Measurements from ENCODE around the gene SLC18A3. TPM values are rescaled to one million over a fixed set of nuclear protein-coding genes. Genes with fewer than 3 reads are reported as not detected.

SLC18A3 gene
- not detected in 2 replicates for total RNA-seq (2014; rRNA removed; shearing (Covaris generic))

DNA sequence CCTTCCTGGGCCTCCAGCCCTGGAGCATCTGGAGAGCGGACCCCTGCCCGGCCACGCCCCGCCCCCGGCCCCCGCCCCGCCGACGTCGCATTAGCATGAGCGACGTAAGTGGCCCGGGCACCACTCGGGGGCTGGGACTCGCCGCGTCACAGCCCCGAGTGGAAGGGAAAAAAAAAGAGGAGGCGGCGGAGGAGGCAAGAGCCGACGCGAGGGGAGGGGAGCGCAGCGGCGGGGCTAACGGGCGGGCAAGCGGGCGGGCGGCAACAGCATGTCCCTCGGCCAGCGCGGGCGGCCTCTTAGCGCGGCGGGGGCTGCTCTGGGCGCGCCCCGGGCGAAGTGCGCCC lies at the start of gene SLC18A3:
Gene SLC18A3 (plus strand): TSS at position 197 of the 344 bp plus-strand sequence. CDS start 431 bp downstream, outside the sequence.
- no peak for DNase-seq (ENCODE audit: low read depth)

DNA sequence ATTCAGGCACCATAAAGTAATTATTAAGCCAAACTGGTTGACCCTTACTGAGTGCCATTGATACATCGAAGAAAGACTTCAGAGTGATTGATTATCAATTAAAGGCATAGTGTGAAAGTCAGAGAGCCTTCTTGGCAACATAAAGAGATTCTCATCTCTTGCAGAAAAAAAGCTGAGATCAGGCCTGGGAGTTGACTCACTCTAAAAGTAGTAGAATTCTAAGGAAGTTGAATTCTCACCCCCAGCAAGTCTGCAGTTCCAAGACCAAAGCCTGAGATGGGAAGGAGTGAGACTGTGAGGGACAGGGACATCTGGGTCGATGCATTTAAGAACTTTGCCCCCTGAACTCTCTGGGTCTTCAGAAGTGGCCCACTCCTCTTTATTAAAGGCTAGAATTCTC lies 49.6 kb upstream of the SLC18A3 start:
- DNase-seq (ENCODE audit: low read depth): no peak

DNA sequence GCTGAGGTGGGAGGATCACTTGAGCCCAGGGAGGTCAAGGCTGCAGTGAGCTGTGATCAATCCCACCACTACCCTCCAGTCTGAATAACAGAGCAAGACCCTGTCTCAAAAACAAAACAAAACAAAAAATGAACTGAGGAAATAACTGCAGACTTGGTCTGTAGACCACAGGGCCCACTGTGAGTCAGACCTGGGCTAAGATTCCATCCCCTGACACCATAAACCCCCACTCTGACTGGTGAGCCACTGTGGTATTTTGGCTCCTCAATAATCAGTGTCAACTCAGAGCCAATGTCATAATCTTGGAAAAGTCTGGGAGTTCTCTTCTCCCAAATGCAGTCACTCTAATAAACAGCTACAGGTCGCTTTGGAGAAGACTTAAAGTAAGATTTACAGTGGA lies 47.2 kb upstream of the SLC18A3 start:
- peak; percentile 68 for DNase-seq (ENCODE audit: low read depth)

DNA sequence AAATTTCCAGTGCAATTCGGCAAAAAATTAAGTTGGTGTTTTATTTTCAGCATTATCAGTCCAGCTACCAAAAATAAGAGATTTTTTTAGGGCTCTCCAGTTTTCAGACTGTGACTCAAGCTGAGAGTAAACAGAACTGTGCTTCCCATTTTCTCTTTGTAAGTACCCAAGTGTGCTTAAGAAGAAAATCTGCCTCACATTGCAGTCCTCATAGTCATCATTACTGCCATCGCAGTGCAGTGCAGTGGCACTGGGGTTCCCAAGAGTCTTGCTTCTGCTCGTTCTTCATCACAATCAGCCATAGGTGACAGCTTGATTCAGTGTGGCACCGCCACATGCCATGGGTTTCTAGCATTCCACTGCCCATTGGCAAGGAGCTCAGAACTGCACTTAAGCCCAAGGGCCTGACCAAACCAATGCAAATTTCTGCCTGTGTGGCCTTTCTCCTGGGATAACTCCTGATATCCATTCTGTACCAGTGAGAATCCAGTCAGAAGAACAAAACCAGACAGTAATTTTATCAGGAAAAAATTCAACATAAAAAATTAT lies 45.6 kb upstream of the SLC18A3 start:
- DNase-seq (ENCODE audit: low read depth): peak; percentile 51

DNA sequence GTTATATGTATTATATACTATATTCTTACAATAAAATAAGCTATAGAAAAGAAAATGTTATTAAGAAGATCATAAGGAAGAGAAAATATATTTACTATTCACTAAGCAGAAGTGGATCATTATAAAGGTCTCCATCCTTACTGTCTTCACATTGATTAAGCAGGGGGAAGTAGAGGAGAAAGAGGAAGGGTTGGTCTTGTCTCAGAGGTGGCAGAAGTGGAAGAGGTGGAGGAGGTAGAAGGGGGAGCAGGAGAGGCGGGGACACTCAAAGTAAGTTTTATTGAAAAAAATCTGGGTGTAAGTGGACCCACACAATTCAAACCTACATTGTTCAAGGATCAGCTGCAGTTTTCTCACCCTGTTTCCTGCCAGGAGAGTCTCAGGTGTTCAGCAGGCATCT lies 42.3 kb upstream of the SLC18A3 start:
- no peak for DNase-seq (ENCODE audit: low read depth)

DNA sequence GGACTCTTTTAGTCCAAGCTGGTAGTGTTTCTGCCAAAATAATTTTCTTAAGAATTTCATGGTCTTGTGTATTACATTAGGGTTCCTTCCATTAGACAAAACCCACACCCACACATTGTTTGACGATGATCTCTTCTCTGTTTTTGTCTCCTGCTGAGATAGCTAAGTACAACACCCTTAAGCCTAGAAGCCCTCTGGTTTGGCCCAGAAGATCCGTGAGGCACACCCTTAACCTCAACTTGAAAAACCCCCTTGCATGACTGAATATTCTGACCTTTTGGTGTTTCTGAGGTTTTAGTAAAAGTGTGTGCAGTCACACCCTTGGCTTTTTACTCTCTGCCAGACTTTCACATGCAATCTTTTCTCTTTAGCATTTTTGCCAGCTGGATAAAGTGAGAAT lies 41.9 kb upstream of the SLC18A3 start:
- DNase-seq (ENCODE audit: low read depth): peak; percentile 83

DNA sequence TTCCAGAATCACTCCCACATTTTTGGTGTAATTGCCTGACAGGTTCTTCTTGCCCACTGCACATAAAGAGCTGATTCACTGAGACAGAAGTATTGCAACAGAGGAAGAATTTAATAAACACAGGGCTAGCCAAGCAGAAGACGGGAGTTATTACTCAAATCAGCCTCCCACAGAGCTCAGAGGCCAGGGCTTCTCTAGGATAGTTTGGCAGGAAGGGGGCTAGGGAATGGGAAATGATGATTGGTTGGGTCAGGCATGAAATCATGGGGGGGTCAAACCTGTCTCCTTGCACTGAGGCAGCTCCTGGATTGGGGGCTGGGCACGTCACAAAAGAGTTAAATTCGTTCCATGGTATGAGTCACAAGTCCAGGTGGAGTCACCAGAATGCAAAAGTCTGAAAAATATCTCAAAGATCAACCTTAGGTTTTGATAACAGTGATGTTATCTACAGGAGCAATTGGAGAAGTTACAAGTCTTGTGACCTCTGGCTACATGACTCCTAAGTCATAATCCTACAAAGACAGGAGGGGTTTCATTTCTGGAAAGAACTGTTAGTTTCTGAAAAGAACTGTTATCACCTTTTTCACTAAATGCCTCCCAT lies 41.0 kb upstream of the SLC18A3 start:
- peak; percentile 89 for DNase-seq (ENCODE audit: low read depth)

DNA sequence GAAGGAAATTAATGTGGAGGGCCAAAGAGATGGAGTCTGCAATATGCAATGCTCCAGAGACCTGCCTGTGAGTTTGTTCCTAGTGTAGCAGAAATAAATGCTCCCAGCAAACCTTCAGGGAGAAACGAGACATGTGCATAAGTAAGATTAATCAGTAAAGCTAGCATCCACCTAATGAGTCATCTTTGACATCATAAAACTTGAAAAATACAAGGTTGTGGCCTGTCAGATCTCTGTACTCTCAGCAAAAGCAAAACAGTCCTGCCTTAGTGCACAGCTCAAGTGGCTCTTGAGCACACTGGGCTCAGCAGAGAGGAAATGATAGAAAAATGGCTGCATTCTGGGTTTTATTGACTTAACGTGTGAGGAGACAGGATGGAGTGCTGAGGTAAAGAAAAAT lies 38.7 kb upstream of the SLC18A3 start:
- DNase-seq (ENCODE audit: low read depth): peak; percentile 64

DNA sequence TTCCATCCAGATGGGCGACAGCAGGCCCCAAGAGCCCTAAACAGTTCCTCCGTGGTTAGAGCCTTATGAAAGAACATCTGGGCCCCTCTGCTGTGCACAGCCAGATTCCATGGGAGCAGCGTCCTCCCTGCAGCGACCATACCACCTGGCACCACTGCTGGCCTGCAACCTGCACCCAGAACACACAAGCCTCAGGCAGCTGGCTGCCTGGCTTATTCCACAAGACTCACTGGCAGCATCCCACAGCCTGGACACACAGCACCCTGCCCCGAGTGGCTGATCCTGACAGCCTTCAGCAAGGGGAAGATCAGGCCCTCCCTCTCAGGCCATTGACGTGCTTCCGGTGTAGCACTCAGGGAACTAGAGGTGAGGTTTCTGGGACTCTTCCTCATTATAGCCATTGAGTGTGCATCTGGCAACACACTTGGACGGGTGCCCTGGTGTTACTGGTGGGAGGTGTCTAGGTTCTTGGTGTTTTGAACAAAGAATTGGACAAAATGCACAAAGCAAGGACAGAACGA lies 37.5 kb upstream of the SLC18A3 start:
- no peak for DNase-seq (ENCODE audit: low read depth)

DNA sequence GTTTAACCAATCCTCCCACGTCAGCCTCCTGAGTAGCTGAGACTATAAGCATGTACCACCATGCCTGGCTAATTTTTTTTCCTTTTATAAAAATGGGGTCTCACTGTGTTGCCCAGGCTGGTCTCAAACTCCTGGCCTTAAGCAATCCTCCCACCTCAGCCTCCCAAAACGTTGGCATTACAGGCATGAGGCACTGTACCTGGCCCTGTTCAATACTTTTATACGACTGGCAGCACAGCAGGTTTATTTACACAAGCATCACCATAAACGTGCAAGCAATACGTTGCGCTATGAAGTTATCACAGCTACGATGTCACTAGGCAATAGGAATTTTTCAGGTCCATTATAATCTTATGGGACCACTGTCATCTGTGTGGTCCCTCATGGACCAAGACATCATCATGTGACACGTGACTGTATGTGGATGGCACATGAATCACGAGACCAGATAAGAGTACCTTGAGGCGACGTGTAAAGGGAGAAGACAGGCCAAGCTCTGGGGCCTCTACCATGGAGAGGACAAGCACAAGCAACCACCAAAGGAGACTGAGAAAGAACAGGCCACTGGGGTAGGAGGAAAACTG lies 34.5 kb upstream of the SLC18A3 start:
- no peak for DNase-seq (ENCODE audit: low read depth)

DNA sequence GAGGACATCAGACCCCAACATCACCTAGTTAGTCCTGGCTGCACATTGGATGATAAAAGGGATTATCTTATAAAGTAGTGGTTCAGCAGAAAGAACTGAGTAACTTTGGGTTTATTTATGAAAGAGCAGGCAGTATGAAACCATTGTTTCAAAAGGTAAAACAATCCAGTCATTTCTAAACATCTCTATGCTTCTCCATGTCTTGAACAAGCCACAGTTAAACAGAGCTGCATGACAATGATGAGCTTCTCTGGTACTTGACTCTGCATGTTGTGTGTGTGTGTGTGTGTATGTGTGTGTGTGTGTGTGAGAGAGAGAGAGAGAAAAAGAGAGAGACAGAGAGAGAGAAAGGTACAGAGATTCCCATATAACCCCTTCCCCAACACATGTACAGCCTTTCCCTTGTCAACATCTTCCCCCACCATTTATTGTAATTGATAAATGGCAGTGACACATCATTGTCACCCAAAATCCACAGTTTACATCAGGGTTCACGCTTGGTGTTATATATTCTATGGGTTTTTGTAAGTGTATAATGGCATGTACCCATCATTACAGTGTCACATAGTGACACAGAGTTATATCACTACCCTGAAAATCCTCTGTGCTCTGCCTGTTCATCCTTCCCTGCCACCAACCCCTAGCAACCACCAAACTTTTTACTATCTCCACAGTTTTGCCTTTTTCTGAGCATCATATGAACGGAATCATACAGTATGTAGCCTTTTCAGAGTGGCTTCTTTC lies 32.8 kb upstream of the SLC18A3 start:
- DNase-seq (ENCODE audit: low read depth): no peak

DNA sequence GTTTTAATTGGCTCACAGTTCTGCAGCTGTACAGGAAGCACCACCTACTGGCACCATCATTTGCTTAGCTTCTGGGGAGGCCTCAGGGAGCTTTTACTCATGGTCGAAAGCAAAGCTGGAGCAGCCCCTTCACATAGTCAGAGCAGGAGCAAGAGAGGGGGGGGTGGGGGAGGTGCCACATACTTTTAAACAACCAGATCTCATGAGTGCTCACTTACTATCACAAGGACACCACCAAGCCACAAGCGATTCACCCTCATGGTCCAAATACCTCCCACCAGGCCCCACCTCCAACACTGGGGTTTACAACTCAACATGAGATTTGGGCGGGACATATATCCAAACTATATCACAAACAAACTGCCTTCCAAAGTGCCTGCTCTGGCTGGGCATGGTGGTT lies 31.7 kb upstream of the SLC18A3 start:
- no peak for DNase-seq (ENCODE audit: low read depth)

DNA sequence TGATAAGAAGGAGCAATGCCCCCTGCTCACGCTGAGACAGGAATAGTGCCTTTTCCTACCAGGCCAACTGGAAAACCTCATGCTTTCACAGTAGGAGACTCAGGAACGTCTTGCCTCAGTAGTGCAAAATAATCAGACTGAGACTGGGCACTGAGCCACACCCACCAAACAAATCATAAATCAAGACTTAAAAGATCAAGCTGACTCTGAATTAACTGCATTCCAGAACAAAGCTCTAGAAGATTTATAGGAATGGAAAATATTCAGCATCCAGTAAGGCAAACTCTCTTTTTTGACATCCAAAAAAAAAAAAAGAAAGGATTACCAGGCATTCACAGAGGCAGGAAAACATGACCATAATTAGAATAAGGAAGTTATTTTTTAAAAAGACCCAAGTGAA lies 30.5 kb upstream of the SLC18A3 start:
- DNase-seq (ENCODE audit: low read depth): peak; percentile 70

DNA sequence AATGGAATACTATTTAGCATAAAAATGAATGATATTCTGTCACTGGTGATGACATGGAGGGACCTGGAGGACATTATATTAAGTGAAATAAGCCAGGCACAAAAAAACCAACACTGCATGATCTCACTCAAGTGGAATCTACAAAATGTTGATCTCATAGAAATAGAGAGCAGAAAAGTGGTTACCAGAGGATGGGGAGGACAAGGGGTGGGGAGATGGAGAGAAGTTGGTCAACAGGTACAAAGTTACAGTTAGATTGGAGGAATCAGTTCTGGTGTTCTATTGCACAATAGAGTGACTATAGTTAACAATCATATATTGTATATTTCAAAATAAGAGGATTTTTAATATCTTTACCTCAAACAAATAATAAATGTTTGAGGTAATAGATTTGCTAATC lies 24.7 kb upstream of the SLC18A3 start:
- DNase-seq (ENCODE audit: low read depth): peak; percentile 68

DNA sequence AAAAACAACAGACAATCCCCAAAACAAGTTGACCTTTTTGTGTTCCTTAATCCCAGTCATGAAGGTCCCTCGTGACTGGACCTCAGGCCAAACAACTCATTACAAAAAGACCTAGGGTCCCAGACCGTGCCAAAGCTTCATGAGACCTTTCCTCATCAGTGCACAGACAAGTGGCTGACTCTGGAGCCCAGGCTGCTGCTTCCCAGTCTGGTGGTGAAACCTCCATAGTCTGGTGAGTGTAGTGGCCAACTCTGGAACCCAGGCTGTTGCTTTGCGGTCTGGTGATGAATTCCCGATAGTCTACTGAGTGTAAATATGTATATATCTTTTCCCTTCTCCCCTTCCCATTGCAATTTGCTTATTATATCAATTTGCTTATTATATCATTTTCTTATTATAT lies 22.1 kb upstream of the SLC18A3 start:
- no peak for DNase-seq (ENCODE audit: low read depth)

DNA sequence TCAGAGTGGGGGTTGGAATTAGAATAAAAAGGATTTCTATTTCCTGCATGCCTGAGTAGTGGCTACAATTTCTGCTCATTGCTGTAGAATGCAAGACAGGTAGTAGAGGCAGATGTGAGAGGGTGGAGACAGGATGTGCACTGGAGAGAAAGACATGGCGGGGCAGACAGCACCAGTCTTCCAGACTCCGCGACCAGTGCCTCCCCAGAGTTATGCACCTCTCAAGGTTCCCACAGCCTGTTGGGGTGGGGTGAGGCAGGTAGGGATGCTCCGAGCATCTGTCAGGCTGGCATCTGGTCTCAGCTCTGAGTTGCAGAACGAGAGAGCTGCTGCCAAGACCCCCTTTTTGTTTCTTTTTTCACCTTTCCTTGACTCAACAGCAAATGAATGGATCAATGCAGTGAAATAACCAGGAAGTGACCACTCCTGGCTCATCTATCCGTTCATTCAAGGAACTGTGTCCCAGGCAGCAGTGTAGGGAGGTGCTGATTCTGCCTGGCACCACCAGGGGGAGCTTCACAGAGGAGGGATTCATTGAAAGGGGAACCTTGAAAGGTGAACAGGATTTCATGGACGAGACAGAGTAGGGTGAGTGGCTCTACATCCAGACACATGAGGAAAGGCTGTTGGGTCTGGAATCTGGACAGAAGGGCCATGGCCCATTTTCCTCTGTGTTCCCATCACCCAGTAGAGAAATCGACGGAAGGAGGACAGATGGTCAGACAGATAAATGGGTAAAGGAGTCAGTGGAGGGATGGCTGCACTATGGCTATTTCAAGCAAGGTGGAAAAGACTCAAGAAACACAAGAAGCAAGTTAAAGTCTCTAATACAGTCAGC lies 17.2 kb upstream of the SLC18A3 start:
- peak; percentile 66 for DNase-seq (ENCODE audit: low read depth)

DNA sequence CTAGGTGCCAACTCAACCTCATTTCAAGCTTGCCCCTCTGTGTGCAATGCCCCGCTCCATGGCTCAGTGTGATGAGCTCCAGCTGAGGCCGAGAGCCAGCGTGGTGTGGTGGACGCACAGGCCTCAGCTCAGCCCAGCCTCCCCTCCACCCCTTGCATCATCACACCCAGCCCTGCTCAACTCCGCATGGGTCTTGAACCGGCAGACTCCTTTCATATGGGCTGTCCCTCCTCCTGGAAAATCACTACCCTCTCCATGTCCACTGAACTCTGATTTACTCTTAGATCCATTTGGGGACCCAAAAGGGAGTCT lies 16.6 kb upstream of the SLC18A3 start:
- DNase-seq (ENCODE audit: low read depth): no peak

DNA sequence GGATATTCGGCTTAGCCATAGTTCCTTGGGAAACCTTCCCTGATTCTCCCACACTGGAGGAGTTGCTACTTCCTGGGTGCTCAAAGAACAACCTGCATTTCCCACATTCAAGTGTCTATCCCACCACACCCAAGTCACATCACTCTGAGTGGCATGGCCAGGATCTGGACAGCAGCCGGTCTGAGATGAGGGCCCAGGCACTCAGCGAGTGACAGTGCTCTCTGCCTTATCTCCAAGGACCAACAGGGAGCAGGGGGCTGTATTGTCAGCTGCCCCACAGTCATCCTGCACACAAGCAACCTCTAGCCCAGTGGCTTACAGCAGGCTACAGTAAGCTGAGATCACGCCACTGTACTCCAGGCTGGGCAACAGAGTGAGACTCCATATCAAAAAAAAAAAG lies 16.1 kb upstream of the SLC18A3 start:
- DNase-seq (ENCODE audit: low read depth): no peak

DNA sequence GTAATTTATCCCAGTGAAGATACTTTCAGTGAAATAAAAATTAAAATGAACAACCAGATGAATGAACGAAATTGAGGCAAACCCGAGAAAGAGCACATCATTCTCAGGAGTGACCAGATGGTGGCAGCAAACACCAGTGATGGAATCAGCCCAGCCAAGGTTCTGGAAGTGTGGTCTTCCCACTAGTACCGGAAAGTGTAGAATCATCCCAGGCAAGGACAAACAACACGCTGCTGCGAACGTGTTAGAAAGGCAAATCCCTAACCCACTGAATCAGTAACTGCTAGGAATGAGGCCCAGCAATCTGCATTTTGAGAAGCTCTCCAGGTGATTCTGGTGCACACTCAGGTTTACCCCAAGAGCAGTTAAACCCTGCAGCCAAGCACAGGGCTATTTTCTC lies 15.5 kb upstream of the SLC18A3 start:
- DNase-seq (ENCODE audit: low read depth): peak; percentile 67

DNA sequence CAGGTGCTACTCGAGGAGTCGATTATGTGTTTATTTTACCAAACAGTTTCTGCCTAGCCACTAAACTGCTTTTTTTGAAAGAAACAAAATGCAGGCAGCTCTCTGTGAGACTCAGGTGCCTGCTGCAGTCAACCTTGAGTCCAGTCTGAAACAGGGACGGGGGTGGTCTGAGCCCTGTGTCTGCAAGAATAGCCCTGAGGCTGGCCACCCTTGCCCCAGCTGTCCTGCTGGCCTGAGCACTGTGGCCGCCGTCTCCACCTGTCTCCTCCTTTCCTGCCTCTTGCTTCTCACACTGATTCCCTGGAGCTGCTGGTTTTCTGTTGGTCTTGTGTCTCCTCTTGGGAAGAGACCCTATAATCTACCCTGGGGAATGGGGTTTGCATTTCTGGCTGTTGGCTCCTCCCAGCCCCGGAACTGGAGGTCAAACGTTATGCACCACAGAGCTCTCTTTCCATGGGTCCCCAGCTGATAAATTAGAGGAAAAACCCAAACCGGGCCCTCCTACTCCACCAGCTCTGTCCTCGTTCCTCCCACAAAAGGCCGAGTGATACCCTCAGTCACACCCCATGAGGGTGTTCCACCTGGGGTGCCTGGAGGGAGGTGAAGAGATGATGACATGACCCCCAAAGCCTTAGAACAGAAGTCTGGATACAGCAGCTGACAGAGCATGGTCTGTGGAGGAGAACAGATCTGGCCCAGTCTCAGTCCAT lies 15.0 kb upstream of the SLC18A3 start:
- DNase-seq (ENCODE audit: low read depth): no peak

DNA sequence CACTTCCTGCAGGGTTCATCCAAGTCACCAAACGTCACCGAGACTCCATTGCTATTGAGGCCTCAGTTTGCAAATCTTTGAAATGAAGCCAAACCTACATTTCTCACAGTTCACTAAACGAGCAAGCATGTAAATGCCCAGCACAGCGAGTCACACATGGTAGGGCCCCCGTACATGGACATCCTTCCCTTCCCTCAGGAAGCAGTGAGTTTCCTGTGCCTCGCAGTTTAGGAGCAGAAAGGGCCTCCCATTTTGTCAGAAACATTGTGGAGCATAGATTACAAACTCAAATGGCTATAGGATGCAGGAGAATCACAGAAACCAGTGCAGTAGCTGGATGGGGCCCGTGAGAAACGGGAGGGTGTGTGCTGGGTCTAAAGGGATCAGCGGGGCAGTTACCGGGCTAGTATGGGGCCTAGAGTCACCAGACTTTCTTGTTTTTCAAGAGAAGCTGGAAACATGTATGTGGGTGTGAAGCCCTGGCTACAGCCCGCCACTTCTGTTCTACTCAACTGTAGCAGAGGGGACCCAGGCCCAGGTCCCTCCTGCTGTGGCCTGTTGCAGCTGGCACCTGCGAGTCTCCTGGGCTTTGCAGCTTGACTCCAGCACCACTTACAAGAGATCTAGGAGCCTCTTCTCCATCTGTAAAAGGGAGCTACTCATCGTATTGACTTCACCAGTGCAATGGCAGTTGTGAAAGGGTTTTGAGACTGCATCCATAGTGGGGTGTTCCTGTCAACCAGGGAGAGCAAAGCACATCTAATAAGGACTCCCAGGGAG lies 14.2 kb upstream of the SLC18A3 start:
- DNase-seq (ENCODE audit: low read depth): peak; percentile 30

Data from M059J (cell line).